Inflammatory macrophage treated with lipopolysaccharide for 4 hours (primary cell): ENCODE results near the gene PPFIA4.

Source experiments
- DNase-seq: peaks from one replicate; pipeline ENCODE4 v3.0.0-alpha.2; 2020

Gene PPFIA4

GRCh38 chr1:203060115-203060514 is 33.8 kb downstream of the PPFIA4 start:
- no peak for DNase-seq

GRCh38 chr1:203063287-203063686 is 37.0 kb downstream of the PPFIA4 start:
- no peak for DNase-seq

- no peak for DNase-seq
Measured at GRCh38 chr1:203065191-203065590, 38.9 kb downstream of the PPFIA4 start.

GRCh38 chr1:203065986-203066385 is 39.7 kb downstream of the PPFIA4 start:
- no peak for DNase-seq

GRCh38 chr1:203066965-203067364 is 40.7 kb downstream of the PPFIA4 start:
- DNase-seq = no peak

GRCh38 chr1:203069030-203069747 is 42.9 kb downstream of the PPFIA4 start:
- peak; percentile 61 for DNase-seq

GRCh38 chr1:203072002-203072602 is 45.8 kb downstream of the PPFIA4 start:
- no peak for DNase-seq

GRCh38 chr1:203072911-203073310 is 46.6 kb downstream of the PPFIA4 start:
- DNase-seq = no peak

- DNase-seq = no peak
Measured at GRCh38 chr1:203073469-203073868, 47.2 kb downstream of the PPFIA4 start.

GRCh38 chr1:203074610-203075009 is 48.3 kb downstream of the PPFIA4 start:
- DNase-seq = no peak

- DNase-seq = peak; percentile 23
Measured at GRCh38 chr1:203075236-203076030, 49.1 kb downstream of the PPFIA4 start.

- peak; percentile 55 for DNase-seq
Measured at GRCh38 chr1:203076031-203076511, 49.8 kb downstream of the PPFIA4 start.

- DNase-seq = no peak
Measured at GRCh38 chr1:203077367-203077766, 51.1 kb downstream of the PPFIA4 start.

GRCh38 chr1:203077956-203078355 is 51.7 kb downstream of the PPFIA4 start:
- no peak for DNase-seq

GRCh38 chr1:203078478-203078877 is 52.2 kb downstream of the PPFIA4 start:
- DNase-seq = no peak

- DNase-seq = no peak
Measured at GRCh38 chr1:203080456-203080855, 54.2 kb downstream of the PPFIA4 start.

- no peak for DNase-seq
Measured at GRCh38 chr1:203081465-203082230, 55.4 kb downstream of the PPFIA4 start.

GRCh38 chr1:203082231-203082505 is 55.9 kb downstream of the PPFIA4 start:
- no peak for DNase-seq

- DNase-seq = no peak
Measured at GRCh38 chr1:203082571-203083462, 56.5 kb downstream of the PPFIA4 start.

GRCh38 chr1:203083463-203083921 is 57.2 kb downstream of the PPFIA4 start:
- no peak for DNase-seq

GRCh38 chr1:203084588-203085527 is 58.6 kb downstream of the PPFIA4 start:
- no peak for DNase-seq
